Measurements from ENCODE around the gene PBX4.

GRCh38 chr19:19624032-19624570 is 5.6 kb upstream of the PBX4 start:
- TF ChIP-seq ZFX (IDR thresholded peaks at IDR 0.05; ENCODE audit: borderline replicate concordance), result no peak
- TF ChIP-seq, protein P1, sequence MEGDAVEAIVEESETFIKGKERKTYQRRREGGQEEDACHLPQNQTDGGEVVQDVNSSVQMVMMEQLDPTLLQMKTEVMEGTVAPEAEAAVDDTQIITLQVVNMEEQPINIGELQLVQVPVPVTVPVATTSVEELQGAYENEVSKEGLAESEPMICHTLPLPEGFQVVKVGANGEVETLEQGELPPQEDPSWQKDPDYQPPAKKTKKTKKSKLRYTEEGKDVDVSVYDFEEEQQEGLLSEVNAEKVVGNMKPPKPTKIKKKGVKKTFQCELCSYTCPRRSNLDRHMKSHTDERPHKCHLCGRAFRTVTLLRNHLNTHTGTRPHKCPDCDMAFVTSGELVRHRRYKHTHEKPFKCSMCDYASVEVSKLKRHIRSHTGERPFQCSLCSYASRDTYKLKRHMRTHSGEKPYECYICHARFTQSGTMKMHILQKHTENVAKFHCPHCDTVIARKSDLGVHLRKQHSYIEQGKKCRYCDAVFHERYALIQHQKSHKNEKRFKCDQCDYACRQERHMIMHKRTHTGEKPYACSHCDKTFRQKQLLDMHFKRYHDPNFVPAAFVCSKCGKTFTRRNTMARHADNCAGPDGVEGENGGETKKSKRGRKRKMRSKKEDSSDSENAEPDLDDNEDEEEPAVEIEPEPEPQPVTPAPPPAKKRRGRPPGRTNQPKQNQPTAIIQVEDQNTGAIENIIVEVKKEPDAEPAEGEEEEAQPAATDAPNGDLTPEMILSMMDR (IDR thresholded peaks at IDR 0.05), result no peak
